NOMO-1 treated with DMSO at 0.1 percent for 48 hours (cell line): ENCODE data around the gene DNAJC18.
"Not testable (repeated sequence)": the region's sequence is repeated elsewhere in the genome, so short reads cannot be mapped to it uniquely, and the experiment has no call there.

Source experiments
- DNase-seq: peaks from one replicate; lab custom pipeline; 2025; ENCODE audit not compliant: unreplicated experiment; lab: John Stamatoyannopoulos, UW

DNAJC18 gene

DNA sequence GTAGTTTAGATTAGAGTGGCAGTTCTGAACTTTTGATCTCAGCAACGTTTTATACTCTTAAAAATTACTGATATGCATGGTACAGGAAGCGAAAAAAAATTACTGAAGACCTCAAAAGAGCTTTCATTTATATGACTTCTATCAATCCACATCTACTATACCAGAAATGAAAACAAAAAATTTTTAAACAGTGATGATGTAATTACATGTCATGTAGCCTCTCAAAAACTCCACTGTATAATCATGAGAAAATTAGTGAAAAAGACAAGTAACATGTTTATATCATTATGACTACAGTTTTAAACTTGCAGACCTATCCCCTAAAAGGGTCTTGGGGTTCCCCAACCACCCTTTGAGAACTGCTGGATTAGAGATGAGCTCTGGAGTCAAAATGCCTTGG is 9.3 kb downstream of the DNAJC18 start:
- no peak for DNase-seq

GRCh38 chr5:139426203-139426885 is 13.0 kb downstream of the DNAJC18 start:
- no peak for DNase-seq

DNA sequence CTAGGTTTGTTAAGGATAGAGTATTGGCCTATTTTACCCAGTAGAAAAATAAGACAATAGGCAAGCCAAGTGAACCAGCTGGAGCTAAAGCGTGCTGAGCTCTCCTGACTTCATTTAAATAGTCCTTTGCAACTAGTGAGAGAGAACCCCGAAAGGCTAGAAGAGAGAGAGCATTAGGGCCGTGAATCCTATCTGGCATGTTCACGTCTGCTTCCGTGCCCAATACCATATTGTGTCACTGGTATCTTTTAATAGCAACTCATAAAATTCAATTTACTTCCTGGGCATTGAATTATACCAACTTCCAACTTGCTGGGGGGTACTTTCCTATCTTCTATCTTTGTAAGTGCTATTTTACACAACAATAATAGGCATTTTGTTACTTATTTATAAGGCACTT is 13.8 kb downstream of the DNAJC18 start:
- no peak for DNase-seq

DNA sequence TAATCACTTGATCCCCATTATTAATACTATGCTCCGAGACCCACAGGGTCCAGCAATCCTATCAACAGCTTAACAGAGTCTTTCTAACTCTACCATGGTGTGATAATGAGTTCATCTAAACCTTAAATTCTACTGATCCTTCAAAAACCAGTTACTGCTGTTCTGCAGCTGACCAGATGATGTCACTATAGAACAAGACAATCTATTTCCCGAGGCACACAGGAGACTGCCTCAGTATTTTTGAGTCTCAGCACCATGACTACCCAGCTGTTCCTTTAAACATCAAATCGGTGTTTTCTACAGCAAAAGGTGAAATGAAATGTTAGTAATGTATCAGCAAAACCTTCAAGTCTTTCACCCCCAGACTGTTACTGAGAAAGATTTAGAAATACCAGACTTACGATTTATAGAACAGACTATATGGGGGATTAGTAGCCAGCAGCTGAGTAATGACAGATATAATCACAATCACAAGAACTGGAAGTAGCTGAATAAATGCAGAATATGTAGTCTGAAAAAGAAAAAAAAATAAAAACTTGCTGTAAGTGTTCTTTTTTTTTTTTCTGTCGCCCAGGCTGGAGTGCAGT is 16.9 kb downstream of the DNAJC18 start:
- DNase-seq: peak; percentile 82

DNA sequence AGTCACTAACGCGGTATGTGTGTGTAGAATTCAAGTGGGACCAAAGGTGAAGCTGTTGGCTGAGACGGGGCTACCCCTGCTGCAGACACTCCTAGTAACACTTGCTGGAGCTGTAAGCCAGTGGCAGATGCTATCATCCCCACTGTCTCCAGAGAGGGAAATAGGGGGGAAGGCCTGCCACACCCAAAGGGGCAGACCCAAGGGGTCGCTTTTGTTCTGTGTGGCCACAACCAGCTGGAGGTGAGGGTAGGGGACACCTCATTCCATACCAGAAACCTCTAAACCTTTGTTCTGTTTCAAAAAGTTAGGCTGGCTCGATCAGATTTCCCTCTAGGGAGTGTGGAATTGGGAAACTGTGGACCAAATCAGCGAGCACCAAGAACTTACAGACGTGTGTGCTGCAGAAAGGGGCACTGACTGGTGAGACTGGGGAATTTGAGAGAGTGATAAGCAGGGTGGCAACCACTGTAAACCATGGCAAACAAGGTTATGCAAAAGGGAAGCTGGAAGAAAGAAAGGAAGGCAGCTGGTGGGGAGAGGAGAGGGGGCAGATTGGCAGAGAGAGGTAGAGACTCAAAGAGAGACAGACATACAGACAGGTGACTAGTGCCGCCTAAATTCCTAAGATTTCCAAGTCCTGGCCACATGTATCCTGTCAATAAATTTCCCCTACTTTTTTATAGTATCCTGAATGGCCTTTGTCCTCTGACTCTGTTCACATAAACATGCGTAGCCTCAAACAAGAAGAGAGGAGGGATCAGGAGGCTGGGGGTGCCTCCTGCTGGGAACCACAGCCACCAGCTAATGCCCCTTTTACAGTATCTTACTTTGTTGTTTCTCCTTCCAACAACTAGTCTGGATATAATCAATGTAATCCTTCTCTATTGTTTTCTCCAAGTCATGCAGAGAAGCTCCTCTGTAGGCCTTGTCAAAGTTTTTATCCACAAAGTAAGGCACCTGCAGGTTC is 19.8 kb downstream of the DNAJC18 start:
- no peak for DNase-seq

DNA sequence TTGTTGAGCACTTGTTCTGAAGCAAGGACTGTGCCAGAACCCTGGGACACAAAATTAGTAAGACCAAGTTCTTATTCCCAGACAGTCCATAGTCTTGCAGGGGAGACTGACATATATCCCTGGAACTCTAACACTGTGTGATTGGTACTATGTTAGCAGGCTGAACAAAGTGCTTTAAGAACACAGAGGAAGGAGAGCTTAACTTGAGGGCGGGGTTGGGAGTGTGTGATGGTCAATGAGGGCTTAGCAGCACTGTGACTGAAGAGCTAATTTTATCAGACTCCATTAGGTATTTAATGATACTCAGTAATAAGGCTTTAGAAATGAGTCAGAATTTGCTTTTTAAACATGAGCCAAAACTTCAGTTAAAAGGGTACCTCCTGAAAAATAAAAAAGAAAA is 20.5 kb downstream of the DNAJC18 start:
- no peak for DNase-seq

GRCh38 chr5:139417214-139417613 is 22.1 kb downstream of the DNAJC18 start:
- DNase-seq: no peak

- no peak for DNase-seq
Measured at GRCh38 chr5:139416651-139417050, 22.7 kb downstream of the DNAJC18 start.

GRCh38 chr5:139415869-139416268 is 23.5 kb downstream of the DNAJC18 start:
- DNase-seq: no peak

GRCh38 chr5:139415221-139415861 is 24.0 kb downstream of the DNAJC18 start:
- no peak for DNase-seq

DNA sequence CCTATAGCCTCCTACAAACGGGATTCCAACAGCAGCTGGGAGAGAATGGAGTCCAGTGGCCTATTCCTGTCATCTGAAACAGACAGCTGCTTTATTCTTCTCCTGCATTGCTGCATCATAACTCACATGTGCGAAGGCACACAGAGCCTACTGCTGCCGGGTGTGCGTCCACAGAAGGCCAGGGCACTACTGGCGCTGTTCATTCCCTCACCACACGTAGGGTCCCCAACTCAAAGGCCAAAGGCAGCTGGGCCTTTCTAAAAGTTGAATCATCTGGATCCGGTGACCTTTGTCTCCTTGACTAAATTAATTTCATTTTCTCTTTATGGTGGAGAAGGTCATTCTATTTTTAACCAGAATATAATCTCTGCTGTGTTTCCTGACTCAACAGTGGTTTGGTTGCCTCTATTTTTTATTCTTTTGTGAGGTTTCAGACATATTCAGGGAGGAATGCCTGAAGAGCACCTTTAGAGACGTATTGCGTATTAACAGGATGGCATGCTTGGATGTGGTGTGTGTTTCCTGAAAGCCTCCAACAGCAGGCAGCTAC is 24.7 kb downstream of the DNAJC18 start:
- no peak for DNase-seq

- no peak for DNase-seq
Measured at GRCh38 chr5:139413963-139414362, 25.4 kb downstream of the DNAJC18 start.

GRCh38 chr5:139413153-139413552 is 26.2 kb downstream of the DNAJC18 start:
- no peak for DNase-seq

GRCh38 chr5:139410993-139411828 is 28.1 kb downstream of the DNAJC18 start:
- no peak for DNase-seq

DNA sequence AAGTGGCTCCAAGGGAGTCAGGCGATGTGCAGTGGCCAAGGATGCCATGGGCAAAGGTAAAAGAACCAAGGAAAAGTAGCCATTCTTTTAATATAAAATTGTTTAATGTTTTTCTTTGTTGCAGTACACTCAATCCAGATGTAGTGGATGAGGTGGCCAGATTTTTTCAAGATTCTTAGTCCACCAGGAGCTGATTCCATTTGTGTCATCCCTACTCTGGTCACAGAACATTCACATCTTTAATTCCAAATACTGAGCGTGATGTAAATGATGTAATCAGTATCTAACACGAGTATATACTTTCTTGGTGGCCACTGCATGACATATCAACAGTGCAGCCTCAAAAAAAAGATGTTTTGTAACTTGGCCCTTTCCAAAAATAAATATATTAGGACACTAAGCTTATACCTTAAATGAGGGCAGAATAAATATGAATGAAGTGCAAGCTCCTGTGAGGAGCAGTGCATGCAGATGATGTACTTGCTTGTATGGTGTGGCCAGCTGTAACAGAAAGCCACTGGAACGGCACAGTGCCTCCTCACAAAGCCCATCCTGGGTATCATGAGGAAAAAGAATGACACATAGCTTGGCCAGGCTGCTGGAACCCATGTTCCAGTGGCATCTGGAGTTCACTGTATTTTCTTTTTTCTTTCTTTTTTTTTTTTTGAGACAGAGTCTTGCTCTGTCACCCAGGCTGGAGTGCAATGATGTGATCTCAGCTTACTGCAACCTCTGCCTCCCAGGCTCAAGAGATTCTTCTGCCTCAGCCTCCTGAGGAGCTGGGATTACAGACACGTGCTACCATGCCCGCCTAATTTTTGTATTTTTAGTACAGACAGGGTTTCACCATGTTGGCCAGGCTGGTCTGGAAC is 29.0 kb downstream of the DNAJC18 start:
- no peak for DNase-seq

- DNase-seq: not testable (repeated sequence)
Measured at GRCh38 chr5:139409116-139409515, 30.2 kb downstream of the DNAJC18 start.

GRCh38 chr5:139408191-139408590 is 31.1 kb downstream of the DNAJC18 start:
- DNase-seq: no peak

- peak; percentile 82 for DNase-seq
Measured at GRCh38 chr5:139407517-139407916, 31.8 kb downstream of the DNAJC18 start.

GRCh38 chr5:139406963-139407362 is 32.4 kb downstream of the DNAJC18 start:
- DNase-seq: no peak
